ENCODE measurements around the gene KCNA4.

- TF ChIP-seq, protein P1, sequence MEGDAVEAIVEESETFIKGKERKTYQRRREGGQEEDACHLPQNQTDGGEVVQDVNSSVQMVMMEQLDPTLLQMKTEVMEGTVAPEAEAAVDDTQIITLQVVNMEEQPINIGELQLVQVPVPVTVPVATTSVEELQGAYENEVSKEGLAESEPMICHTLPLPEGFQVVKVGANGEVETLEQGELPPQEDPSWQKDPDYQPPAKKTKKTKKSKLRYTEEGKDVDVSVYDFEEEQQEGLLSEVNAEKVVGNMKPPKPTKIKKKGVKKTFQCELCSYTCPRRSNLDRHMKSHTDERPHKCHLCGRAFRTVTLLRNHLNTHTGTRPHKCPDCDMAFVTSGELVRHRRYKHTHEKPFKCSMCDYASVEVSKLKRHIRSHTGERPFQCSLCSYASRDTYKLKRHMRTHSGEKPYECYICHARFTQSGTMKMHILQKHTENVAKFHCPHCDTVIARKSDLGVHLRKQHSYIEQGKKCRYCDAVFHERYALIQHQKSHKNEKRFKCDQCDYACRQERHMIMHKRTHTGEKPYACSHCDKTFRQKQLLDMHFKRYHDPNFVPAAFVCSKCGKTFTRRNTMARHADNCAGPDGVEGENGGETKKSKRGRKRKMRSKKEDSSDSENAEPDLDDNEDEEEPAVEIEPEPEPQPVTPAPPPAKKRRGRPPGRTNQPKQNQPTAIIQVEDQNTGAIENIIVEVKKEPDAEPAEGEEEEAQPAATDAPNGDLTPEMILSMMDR (IDR thresholded peaks at IDR 0.05), result no peak
- TF ChIP-seq POLR2A (IDR thresholded peaks at IDR 0.05), result no peak
- TF ChIP-seq POLR2AphosphoS5 (IDR thresholded peaks at IDR 0.05), result no peak
- TF ChIP-seq EP300 (IDR thresholded peaks at IDR 0.05), result no peak
These were observed 53.8 kb downstream of the KCNA4 start for GRCh38 chr11:29963036-29963435.

Measured in stomach (tissue), 4 donors.